GM04504 (cell line): Measurements from ENCODE around the gene AP3B2.
"Not testable (repeated sequence)": the region's sequence is repeated elsewhere in the genome, so short reads cannot be mapped to it uniquely, and the experiment has no call there.

Source experiments
- DNase-seq: peaks from one replicate; pipeline ENCODE4 v3.0.0-alpha.2; 2012; ENCODE audit warnings: low read depth

Gene AP3B2

GRCh38 chr15:82709421-82710207, at the start of gene AP3B2:
AP3B2 (minus strand) TSS chr15:82709875; CDS start chr15:82709706, 169 bp downstream.
- peak; percentile 21 for DNase-seq

GRCh38 chr15:82751308-82751707, 41.6 kb upstream of the AP3B2 start:
- DNase-seq: no peak

- no peak for DNase-seq
These were observed 41.1 kb upstream of the AP3B2 start for GRCh38 chr15:82750831-82751180.

- peak; percentile 88 for DNase-seq
These were observed 40.5 kb upstream of the AP3B2 start for GRCh38 chr15:82749951-82750830.

GRCh38 chr15:82748315-82748714, 38.6 kb upstream of the AP3B2 start:
- no peak for DNase-seq

- no peak for DNase-seq
These were observed 34.1 kb upstream of the AP3B2 start for GRCh38 chr15:82743810-82744209.

- no peak for DNase-seq
These were observed 32.5 kb upstream of the AP3B2 start for GRCh38 chr15:82742134-82742533.

GRCh38 chr15:82739086-82739485, 29.4 kb upstream of the AP3B2 start:
- DNase-seq: no peak

- no peak for DNase-seq
These were observed 28.3 kb upstream of the AP3B2 start for GRCh38 chr15:82737975-82738374.

GRCh38 chr15:82731527-82731926, 21.9 kb upstream of the AP3B2 start:
- no peak for DNase-seq

- DNase-seq: no peak
These were observed 20.4 kb upstream of the AP3B2 start for GRCh38 chr15:82730022-82730530.

GRCh38 chr15:82726816-82727215, 17.1 kb upstream of the AP3B2 start:
- DNase-seq: no peak

GRCh38 chr15:82715003-82715402, 5.3 kb upstream of the AP3B2 start:
- DNase-seq: no peak

- no peak for DNase-seq
These were observed 4.3 kb upstream of the AP3B2 start for GRCh38 chr15:82714016-82714415.

- no peak for DNase-seq
These were observed 2.4 kb upstream of the AP3B2 start for GRCh38 chr15:82712036-82712435.

- DNase-seq: no peak
These were observed 1.3 kb upstream of the AP3B2 start for GRCh38 chr15:82710926-82711490.

- no peak for DNase-seq
These were observed 507 bp upstream of the AP3B2 start for GRCh38 chr15:82710208-82710555.

GRCh38 chr15:82709081-82709420, 624 bp downstream of the AP3B2 start:
- DNase-seq: no peak

- DNase-seq: not testable (repeated sequence)
These were observed 3.8 kb downstream of the AP3B2 start for GRCh38 chr15:82705856-82706255.

- DNase-seq: no peak
These were observed 9.9 kb downstream of the AP3B2 start for GRCh38 chr15:82699726-82700125.

- DNase-seq: no peak
These were observed 10.8 kb downstream of the AP3B2 start for GRCh38 chr15:82698711-82699345.

GRCh38 chr15:82697735-82698407, 11.8 kb downstream of the AP3B2 start:
- DNase-seq: no peak
